LNCaP clone FGC (cell line): Measurements from ENCODE around the gene MRPS12.
"Not testable (repeated sequence)": the region's sequence is repeated elsewhere in the genome, so short reads cannot be mapped to it uniquely, and the experiment has no call there.

Experiments
- DNase-seq: peaks from one replicate; pipeline ENCODE4 v3.0.0-alpha.2; 2011; ENCODE audit warnings: low read depth
- H3K4me3 ChIP-seq: 2 replicates; pipeline ENCODE4 v1.5.1; 2011; ENCODE audit warnings: mild to moderate bottlenecking, low read depth, low read length, control low read depth
- CTCF ChIP-seq: IDR thresholded peaks from 2 replicates; pipeline ENCODE4 v1.5.1; 2012; ENCODE audit warnings: mild to moderate bottlenecking; ENCODE audit not compliant: control insufficient read depth, insufficient read depth; ENCODE audit errors: extremely low read depth

MRPS12 gene

GRCh38 chr19:38958301-38958700, 27.6 kb downstream of the MRPS12 start:
- no peak for TF ChIP-seq CTCF
- no peak overlapping the region for H3K4me3 ChIP-seq
- no peak for DNase-seq

- H3K4me3 ChIP-seq: no peak overlapping the region
- no peak for DNase-seq
- no peak for TF ChIP-seq CTCF
These were observed 28.9 kb downstream of the MRPS12 start for GRCh38 chr19:38959618-38960017.

GRCh38 chr19:38964738-38965137, 34.0 kb downstream of the MRPS12 start:
- H3K4me3 ChIP-seq: no peak overlapping the region
- no peak for DNase-seq
- no peak for TF ChIP-seq CTCF

- not testable (repeated sequence) for DNase-seq, H3K4me3 ChIP-seq
These were observed 35.4 kb downstream of the MRPS12 start for GRCh38 chr19:38966149-38966548.

GRCh38 chr19:38970664-38971532, 40.2 kb downstream of the MRPS12 start:
- DNase-seq: no peak
- no peak for TF ChIP-seq CTCF
- no peak overlapping the region for H3K4me3 ChIP-seq

GRCh38 chr19:38971672-38972071, 40.9 kb downstream of the MRPS12 start:
- TF ChIP-seq CTCF: no peak
- H3K4me3 ChIP-seq: no peak overlapping the region
- no peak for DNase-seq

GRCh38 chr19:38974624-38975213, 44.0 kb downstream of the MRPS12 start:
- no peak overlapping the region for H3K4me3 ChIP-seq
- no peak for TF ChIP-seq CTCF

More at GRCh38 chr19:38974624-38975213, 44.0 kb downstream of the MRPS12 start:
- DNase-seq: no peak
